Hindlimb muscle (tissue), 1 donor: Measurements from ENCODE around the gene EME1. TPM values are rescaled to one million over a fixed set of nuclear protein-coding genes. Genes with fewer than 3 reads are reported as not detected.

ENCODE experiments used
- DNase-seq: peaks from one replicate; pipeline ENCODE4 v3.0.0-alpha.2; 2013
- polyA plus RNA-seq: library from polyadenylated mRNA; unstranded; fragments of 120-200 nt; gene quantifications from one replicate; pipeline ENCODE4 v1.2.1, GENCODE V29; 2013; ENCODE audit not compliant: insufficient read length

EME1 gene
- polyA plus RNA-seq, 1 donor = 4.9 TPM

- DNase-seq = no peak
Measured at GRCh38 chr17:50364061-50364458, 9.0 kb upstream of the EME1 start.

GRCh38 chr17:50364715-50365114 lies 8.3 kb upstream of the EME1 start:
- no peak for DNase-seq

GRCh38 chr17:50365165-50365564 lies 7.9 kb upstream of the EME1 start:
- no peak for DNase-seq

GRCh38 chr17:50365649-50366393 lies 7.2 kb upstream of the EME1 start:
- no peak for DNase-seq

- no peak for DNase-seq
Measured at GRCh38 chr17:50367401-50367800, 5.6 kb upstream of the EME1 start.

- no peak for DNase-seq
Measured at GRCh38 chr17:50370052-50370451, 3.0 kb upstream of the EME1 start.

GRCh38 chr17:50371526-50371925 lies 1.5 kb upstream of the EME1 start:
- DNase-seq = no peak

GRCh38 chr17:50372222-50372757 lies 739 bp upstream of the EME1 start:
- no peak for DNase-seq

- DNase-seq = no peak
Measured at GRCh38 chr17:50373705-50374104, 676 bp downstream of the EME1 start.

- no peak for DNase-seq
Measured at GRCh38 chr17:50375858-50376538, 3.0 kb downstream of the EME1 start.

- DNase-seq = no peak
Measured at GRCh38 chr17:50379351-50380132, 6.5 kb downstream of the EME1 start.

- DNase-seq = no peak
Measured at GRCh38 chr17:50380369-50381259, 7.6 kb downstream of the EME1 start.

- no peak for DNase-seq
Measured at GRCh38 chr17:50381260-50381815, 8.3 kb downstream of the EME1 start.

- no peak for DNase-seq
Measured at GRCh38 chr17:50381920-50382319, 8.9 kb downstream of the EME1 start.

GRCh38 chr17:50382931-50383330 lies 9.9 kb downstream of the EME1 start:
- DNase-seq = no peak

GRCh38 chr17:50386510-50386909 lies 13.5 kb downstream of the EME1 start:
- DNase-seq = no peak

GRCh38 chr17:50388728-50389127 lies 15.7 kb downstream of the EME1 start:
- no peak for DNase-seq

GRCh38 chr17:50389534-50389933 lies 16.5 kb downstream of the EME1 start:
- DNase-seq = no peak

- no peak for DNase-seq
Measured at GRCh38 chr17:50392621-50393020, 19.6 kb downstream of the EME1 start.

- no peak for DNase-seq
Measured at GRCh38 chr17:50393700-50394099, 20.7 kb downstream of the EME1 start.

- no peak for DNase-seq
Measured at GRCh38 chr17:50394711-50395110, 21.7 kb downstream of the EME1 start.
